Measurements from ENCODE around the gene PHLDA2. TPM values are rescaled to one million over a fixed set of nuclear protein-coding genes. Genes with fewer than 3 reads are reported as not detected.
"Not testable (repeated sequence)": the region's sequence is repeated elsewhere in the genome, so short reads cannot be mapped to it uniquely, and the experiment has no call there.

The PHLDA2 gene
- total RNA-seq, 2 experiments from 2014 or later, result 1.3 to 2.5 TPM

- peaks cover 22% of the 10 kb centered on the region for H3K9me3 Mint-ChIP-seq
- H3K27me3 Mint-ChIP-seq, DNase-seq, H3K4me1 Mint-ChIP-seq: not testable (repeated sequence)
- peaks cover 29% of the 10 kb centered on the region for H3K36me3 Mint-ChIP-seq
- H3K27ac Mint-ChIP-seq, result peak overlapping the region; percentile 56
- peak overlapping the region; percentile 34 for H3K4me3 Mint-ChIP-seq
These were observed 9.5 kb upstream of the PHLDA2 start for GRCh38 chr11:2938458-2939418.

GRCh38 chr11:2937641-2938457 lies 8.6 kb upstream of the PHLDA2 start:
- not testable (repeated sequence) for H3K4me1 Mint-ChIP-seq, DNase-seq, H3K4me3 Mint-ChIP-seq, H3K27me3 Mint-ChIP-seq
- Mint-ChIP-seq H3K27ac (peak overlapping the region; percentile 22), H3K9me3 (peaks cover 22% of the 10 kb centered on the region), H3K36me3 (peaks cover 29% of the 10 kb centered on the region)

GRCh38 chr11:2934611-2935239 lies 5.5 kb upstream of the PHLDA2 start:
- peaks cover 20% of the 10 kb centered on the region for H3K9me3 Mint-ChIP-seq
- H3K4me3 Mint-ChIP-seq, result no peak overlapping the region
- H3K27ac Mint-ChIP-seq, result no peak overlapping the region
- H3K4me1 Mint-ChIP-seq, result peaks cover 8% of the 10 kb centered on the region
- peaks cover 27% of the 10 kb centered on the region for H3K36me3 Mint-ChIP-seq
- no peak for DNase-seq
- H3K27me3 Mint-ChIP-seq, result peaks cover 3% of the 10 kb centered on the region

- Mint-ChIP-seq H3K4me1 (peaks cover 8% of the 10 kb centered on the region), H3K27ac (no peak overlapping the region), H3K9me3 (peaks cover 16% of the 10 kb centered on the region), H3K27me3 (peaks cover 5% of the 10 kb centered on the region), H3K4me3 (no peak overlapping the region), H3K36me3 (peaks cover 21% of the 10 kb centered on the region)
- DNase-seq, result no peak
These were observed 4.9 kb upstream of the PHLDA2 start for GRCh38 chr11:2934021-2934550.

- H3K4me3 Mint-ChIP-seq, result no peak overlapping the region
- DNase-seq, result peak; percentile 59
- H3K9me3 Mint-ChIP-seq, result peaks cover 10% of the 10 kb centered on the region
- H3K27ac Mint-ChIP-seq, result no peak overlapping the region
- H3K27me3 Mint-ChIP-seq, result peaks cover 8% of the 10 kb centered on the region
- peaks cover 15% of the 10 kb centered on the region for H3K36me3 Mint-ChIP-seq
- peaks cover 10% of the 10 kb centered on the region for H3K4me1 Mint-ChIP-seq
These were observed 4.3 kb upstream of the PHLDA2 start for GRCh38 chr11:2933375-2934020.

- Mint-ChIP-seq H3K4me3 (no peak overlapping the region), H3K27ac (no peak overlapping the region), H3K27me3 (peaks cover 14% of the 10 kb centered on the region), H3K36me3 (peaks cover 9% of the 10 kb centered on the region), H3K4me1 (peaks cover 14% of the 10 kb centered on the region), H3K9me3 (peaks cover 7% of the 10 kb centered on the region)
- DNase-seq, result no peak
These were observed 3.6 kb upstream of the PHLDA2 start for GRCh38 chr11:2932850-2933251.

- Mint-ChIP-seq H3K36me3 (peaks cover 2% of the 10 kb centered on the region), H3K27me3 (peaks cover 22% of the 10 kb centered on the region), H3K9me3 (peaks cover 2% of the 10 kb centered on the region), H3K4me3 (no peak overlapping the region), H3K27ac (no peak overlapping the region), H3K4me1 (peaks cover 14% of the 10 kb centered on the region)
- DNase-seq, result no peak
These were observed 2.8 kb upstream of the PHLDA2 start for GRCh38 chr11:2931771-2932738.

- H3K9me3 Mint-ChIP-seq, result no peaks in the 10 kb centered on the region
- no peak overlapping the region for H3K27ac Mint-ChIP-seq
- no peak for DNase-seq
- H3K36me3 Mint-ChIP-seq, result no peaks in the 10 kb centered on the region
- H3K4me3 Mint-ChIP-seq, result no peak overlapping the region
- peaks cover 29% of the 10 kb centered on the region for H3K27me3 Mint-ChIP-seq
- H3K4me1 Mint-ChIP-seq, result peaks cover 14% of the 10 kb centered on the region
These were observed 2.2 kb upstream of the PHLDA2 start for GRCh38 chr11:2931420-2931746.

- H3K27ac Mint-ChIP-seq, result no peak overlapping the region
- H3K9me3 Mint-ChIP-seq, result no peaks in the 10 kb centered on the region
- peaks cover 30% of the 10 kb centered on the region for H3K27me3 Mint-ChIP-seq
- H3K4me3 Mint-ChIP-seq, result peak overlapping the region; percentile 72
- peaks cover 14% of the 10 kb centered on the region for H3K4me1 Mint-ChIP-seq
- H3K36me3 Mint-ChIP-seq, result no peaks in the 10 kb centered on the region
- peak; percentile 56 for DNase-seq
These were observed 1.6 kb upstream of the PHLDA2 start for GRCh38 chr11:2930704-2931419.

- Mint-ChIP-seq H3K36me3 (no peaks in the 10 kb centered on the region), H3K27me3 (peaks cover 30% of the 10 kb centered on the region), H3K4me1 (peaks cover 14% of the 10 kb centered on the region), H3K9me3 (no peaks in the 10 kb centered on the region), H3K4me3 (peak overlapping the region; percentile 72), H3K27ac (peak overlapping the region; percentile 56)
- peak; percentile 66 for DNase-seq
These were observed 907 bp upstream of the PHLDA2 start for GRCh38 chr11:2929950-2930703.

GRCh38 chr11:2929531-2929949 lies 320 bp upstream of the PHLDA2 start:
- peaks cover 14% of the 10 kb centered on the region for H3K4me1 Mint-ChIP-seq
- no peaks in the 10 kb centered on the region for H3K9me3 Mint-ChIP-seq
- peak overlapping the region; percentile 56 for H3K27ac Mint-ChIP-seq
- peak; percentile 65 for DNase-seq
- H3K36me3 Mint-ChIP-seq, result no peaks in the 10 kb centered on the region
- peak overlapping the region; percentile 72 for H3K4me3 Mint-ChIP-seq
- peaks cover 30% of the 10 kb centered on the region for H3K27me3 Mint-ChIP-seq

GRCh38 chr11:2927851-2928604 lies 1.2 kb downstream of the PHLDA2 start:
- H3K4me3 Mint-ChIP-seq, result peak overlapping the region; percentile 56
- no peaks in the 10 kb centered on the region for H3K9me3 Mint-ChIP-seq
- H3K4me1 Mint-ChIP-seq, result peaks cover 14% of the 10 kb centered on the region
- no peaks in the 10 kb centered on the region for H3K36me3 Mint-ChIP-seq
- H3K27me3 Mint-ChIP-seq, result peaks cover 30% of the 10 kb centered on the region
- H3K27ac Mint-ChIP-seq, result no peak overlapping the region
- DNase-seq, result no peak

Measured in activated naive CD8-positive, alpha-beta T cell treated with anti-CD3 and anti-CD28 coated beads for 36 hours (primary cell).